ENCODE measurements around the gene AKR7A3. TPM values are rescaled to one million over a fixed set of nuclear protein-coding genes. Genes with fewer than 3 reads are reported as not detected.

AKR7A3 gene
- total and polyA plus RNA-seq, 4 donors, result 0.23 to 69.6 (median 55.0) TPM

GRCh38 chr1:19289244-19289643 lies 674 bp upstream of the AKR7A3 start:
- Histone ChIP-seq H3K4me1 (ENCODE audit: control insufficient read depth in 4 of 4, insufficient read depth in 4 of 4, low read length in 3 of 4) (peaks cover 6 to 34% (median 22%) of the 10 kb centered on the region in 4 donors), H3K27me3 (ENCODE audit: control insufficient read depth in 4 of 4, insufficient read depth in 4 of 4, low read length in 3 of 4) (no peaks in the 10 kb centered on the region), H3K9ac (ENCODE audit: low read depth in 1 of 2, low read length in 2 of 2) (peak overlapping the region in 1 of 2 donors; percentile 43), H3K27ac (ENCODE audit: low read depth in 1 of 2, low read length in 2 of 2) (peak overlapping the region; percentile 57 to 94), H3K9me3 (ENCODE audit: control insufficient read depth in 4 of 4, low read length in 3 of 4) (peaks cover 0 to 3% (median 1%) of the 10 kb centered on the region in 4 donors), H3K4me3 (ENCODE audit: low read depth in 1 of 3, low read length in 3 of 3) (peak overlapping the region; percentile 38 to 75 (median 68)), H3K36me3 (ENCODE audit: control insufficient read depth in 4 of 4, insufficient read depth in 3 of 4, low read depth in 1 of 4, low read length in 3 of 4) (peaks cover 0 to 2% (median under 1%) of the 10 kb centered on the region in 4 donors)
- WGBS, result 12% methylated on average over 2 of the region's 2 CpGs
- no peak for DNase-seq (ENCODE audit: low spot score)
- TF ChIP-seq RXRA (IDR thresholded peaks at IDR 0.05), result peak in 1 of 2 donors; percentile 26
- no peak for TF ChIP-seq RAD21 (IDR thresholded peaks at IDR 0.05)
- peak; percentile 70 to 79 for TF ChIP-seq HNF4A (conservative IDR thresholded peaks at IDR 0.05)
- no peak for TF ChIP-seq FOXA2 (IDR thresholded peaks at IDR 0.05)

- Histone ChIP-seq H3K4me1 (ENCODE audit: control insufficient read depth in 4 of 4, insufficient read depth in 4 of 4, low read length in 3 of 4) (peaks cover 6 to 34% (median 22%) of the 10 kb centered on the region in 4 donors), H3K4me3 (ENCODE audit: low read depth in 1 of 3, low read length in 3 of 3) (peak overlapping the region; percentile 68 to 90 (median 71)), H3K9ac (ENCODE audit: low read depth in 1 of 2, low read length in 2 of 2) (peak overlapping the region; percentile 60 to 89), H3K27me3 (ENCODE audit: control insufficient read depth in 4 of 4, insufficient read depth in 4 of 4, low read length in 3 of 4) (no peaks in the 10 kb centered on the region), H3K9me3 (ENCODE audit: control insufficient read depth in 4 of 4, low read length in 3 of 4) (no peaks in the 10 kb centered on the region), H3K27ac (ENCODE audit: low read depth in 1 of 2, low read length in 2 of 2) (peak overlapping the region; percentile 57 to 94), H3K36me3 (ENCODE audit: control insufficient read depth in 4 of 4, insufficient read depth in 3 of 4, low read depth in 1 of 4, low read length in 3 of 4) (peaks cover 0 to 12% (median 6%) of the 10 kb centered on the region in 4 donors)
- DNase-seq (ENCODE audit: low spot score), result no peak
- TF ChIP-seq NR2F2 (IDR thresholded peaks at IDR 0.05) (no peak), HNF4G (IDR thresholded peaks at IDR 0.05) (peak; percentile 86), YY1 (IDR thresholded peaks at IDR 0.05) (peak; percentile 13), SP1 (IDR thresholded peaks at IDR 0.05) (peak; percentile 42), REST (IDR thresholded peaks at IDR 0.05) (peak; percentile 43), ATF3 (IDR thresholded peaks at IDR 0.05) (no peak), RAD21 (IDR thresholded peaks at IDR 0.05) (peak in 1 of 2 donors; percentile 9), TAF1 (conservative IDR thresholded peaks at IDR 0.05) (no peak), GABPA (IDR thresholded peaks at IDR 0.05 in 1 of 2, conservative IDR thresholded peaks at IDR 0.05 in 1 of 2) (no peak), RXRA (IDR thresholded peaks at IDR 0.05) (peak; percentile 47 to 79), FOXA2 (IDR thresholded peaks at IDR 0.05) (no peak), JUND (IDR thresholded peaks at IDR 0.05) (peak in 1 of 2 donors; percentile 14), EGR1 (IDR thresholded peaks at IDR 0.05; ENCODE audit: low read depth in 2 of 2) (peak in 1 of 2 donors; percentile 38), FOXA1 (IDR thresholded peaks at IDR 0.05) (no peak), ZBTB33 (IDR thresholded peaks at IDR 0.05) (peak; percentile 44), HNF4A (conservative IDR thresholded peaks at IDR 0.05) (peak; percentile 96 to 97)
- TF ChIP-seq, protein P1, sequence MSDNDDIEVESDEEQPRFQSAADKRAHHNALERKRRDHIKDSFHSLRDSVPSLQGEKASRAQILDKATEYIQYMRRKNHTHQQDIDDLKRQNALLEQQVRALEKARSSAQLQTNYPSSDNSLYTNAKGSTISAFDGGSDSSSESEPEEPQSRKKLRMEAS (IDR thresholded peaks at IDR 0.05), result peak; percentile 55
- TF ChIP-seq, protein P2, sequence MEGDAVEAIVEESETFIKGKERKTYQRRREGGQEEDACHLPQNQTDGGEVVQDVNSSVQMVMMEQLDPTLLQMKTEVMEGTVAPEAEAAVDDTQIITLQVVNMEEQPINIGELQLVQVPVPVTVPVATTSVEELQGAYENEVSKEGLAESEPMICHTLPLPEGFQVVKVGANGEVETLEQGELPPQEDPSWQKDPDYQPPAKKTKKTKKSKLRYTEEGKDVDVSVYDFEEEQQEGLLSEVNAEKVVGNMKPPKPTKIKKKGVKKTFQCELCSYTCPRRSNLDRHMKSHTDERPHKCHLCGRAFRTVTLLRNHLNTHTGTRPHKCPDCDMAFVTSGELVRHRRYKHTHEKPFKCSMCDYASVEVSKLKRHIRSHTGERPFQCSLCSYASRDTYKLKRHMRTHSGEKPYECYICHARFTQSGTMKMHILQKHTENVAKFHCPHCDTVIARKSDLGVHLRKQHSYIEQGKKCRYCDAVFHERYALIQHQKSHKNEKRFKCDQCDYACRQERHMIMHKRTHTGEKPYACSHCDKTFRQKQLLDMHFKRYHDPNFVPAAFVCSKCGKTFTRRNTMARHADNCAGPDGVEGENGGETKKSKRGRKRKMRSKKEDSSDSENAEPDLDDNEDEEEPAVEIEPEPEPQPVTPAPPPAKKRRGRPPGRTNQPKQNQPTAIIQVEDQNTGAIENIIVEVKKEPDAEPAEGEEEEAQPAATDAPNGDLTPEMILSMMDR (IDR thresholded peaks at IDR 0.05; ENCODE audit: low read depth, low read length, missing input control), result no peak
- 39% methylated on average over 13 of the region's 13 CpGs for WGBS
Measured at GRCh38 chr1:19287436-19288185, 959 bp downstream of the AKR7A3 start.

Data from liver (tissue), 9 donors.